Measurements from ENCODE around the gene RARRES2.

GRCh38 chr7:150330211-150330885 is 11.1 kb downstream of the RARRES2 start:
- TF ChIP-seq, protein P1, sequence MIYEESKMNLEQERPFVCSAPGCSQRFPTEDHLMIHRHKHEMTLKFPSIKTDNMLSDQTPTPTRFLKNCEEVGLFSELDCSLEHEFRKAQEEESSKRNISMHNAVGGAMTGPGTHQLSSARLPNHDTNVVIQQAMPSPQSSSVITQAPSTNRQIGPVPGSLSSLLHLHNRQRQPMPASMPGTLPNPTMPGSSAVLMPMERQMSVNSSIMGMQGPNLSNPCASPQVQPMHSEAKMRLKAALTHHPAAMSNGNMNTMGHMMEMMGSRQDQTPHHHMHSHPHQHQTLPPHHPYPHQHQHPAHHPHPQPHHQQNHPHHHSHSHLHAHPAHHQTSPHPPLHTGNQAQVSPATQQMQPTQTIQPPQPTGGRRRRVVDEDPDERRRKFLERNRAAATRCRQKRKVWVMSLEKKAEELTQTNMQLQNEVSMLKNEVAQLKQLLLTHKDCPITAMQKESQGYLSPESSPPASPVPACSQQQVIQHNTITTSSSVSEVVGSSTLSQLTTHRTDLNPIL (CRISPR knock-in tag; IDR thresholded peaks at IDR 0.05; ENCODE audit: low read depth): no peak
- TF ChIP-seq ISL1 (CRISPR knock-in tag; IDR thresholded peaks at IDR 0.05) (no peak), BACH2 (CRISPR knock-in tag; IDR thresholded peaks at IDR 0.05; ENCODE audit: borderline replicate concordance) (no peak), RARB (CRISPR knock-in tag; IDR thresholded peaks at IDR 0.05) (no peak), ZFP3 (CRISPR knock-in tag; IDR thresholded peaks at IDR 0.05) (no peak), ARNTL (CRISPR knock-in tag; IDR thresholded peaks at IDR 0.05; ENCODE audit: borderline replicate concordance, low read depth) (no peak), TCF4 (CRISPR knock-in tag; IDR thresholded peaks at IDR 0.05; ENCODE audit: borderline replicate concordance) (no peak), ZFP30 (CRISPR knock-in tag; IDR thresholded peaks at IDR 0.05) (no peak)
- TF ChIP-seq, protein P2, sequence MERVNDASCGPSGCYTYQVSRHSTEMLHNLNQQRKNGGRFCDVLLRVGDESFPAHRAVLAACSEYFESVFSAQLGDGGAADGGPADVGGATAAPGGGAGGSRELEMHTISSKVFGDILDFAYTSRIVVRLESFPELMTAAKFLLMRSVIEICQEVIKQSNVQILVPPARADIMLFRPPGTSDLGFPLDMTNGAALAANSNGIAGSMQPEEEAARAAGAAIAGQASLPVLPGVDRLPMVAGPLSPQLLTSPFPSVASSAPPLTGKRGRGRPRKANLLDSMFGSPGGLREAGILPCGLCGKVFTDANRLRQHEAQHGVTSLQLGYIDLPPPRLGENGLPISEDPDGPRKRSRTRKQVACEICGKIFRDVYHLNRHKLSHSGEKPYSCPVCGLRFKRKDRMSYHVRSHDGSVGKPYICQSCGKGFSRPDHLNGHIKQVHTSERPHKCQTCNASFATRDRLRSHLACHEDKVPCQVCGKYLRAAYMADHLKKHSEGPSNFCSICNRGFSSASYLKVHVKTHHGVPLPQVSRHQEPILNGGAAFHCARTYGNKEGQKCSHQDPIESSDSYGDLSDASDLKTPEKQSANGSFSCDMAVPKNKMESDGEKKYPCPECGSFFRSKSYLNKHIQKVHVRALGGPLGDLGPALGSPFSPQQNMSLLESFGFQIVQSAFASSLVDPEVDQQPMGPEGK (CRISPR knock-in tag; IDR thresholded peaks at IDR 0.05; ENCODE audit: borderline replicate concordance): no peak

All from SK-N-SH treated with all-trans-retinoic acid at 6 μM for 48 hours (cell line).